Testis (tissue), 2 donors: ENCODE results near the gene TBC1D1.

Source experiments
- CTCF ChIP-seq, 3 experiments: fragments of 450-650 bp in 2 of 3; fragments of 200-600 bp in 1 of 3; sonication (generic) in 1 of 3; IDR thresholded peaks; one replicate each; pipeline ENCODE4 v1.5.1; 2016 to 2019; ENCODE audit warnings: antibody characterized with exemption in 3 of 3, mild to moderate bottlenecking in 2 of 3, moderate library complexity in 1 of 3
- POLR2A ChIP-seq: fragments of 450-650 bp; IDR thresholded peaks from one replicate; pipeline ENCODE4 v1.6.1; 2017; ENCODE audit warnings: antibody characterized with exemption, mild to moderate bottlenecking, moderate library complexity

- TF ChIP-seq POLR2A (no peak), CTCF (IDR thresholded peaks at IDR 0.05) (no peak)
Observed at GRCh38 chr4:38107818-38108217, 216.9 kb downstream of the TBC1D1 start.
